Measurements from ENCODE around the gene TAF12.
"Not testable (repeated sequence)": the region's sequence is repeated elsewhere in the genome, so short reads cannot be mapped to it uniquely, and the experiment has no call there.

TAF12 gene, protein sequence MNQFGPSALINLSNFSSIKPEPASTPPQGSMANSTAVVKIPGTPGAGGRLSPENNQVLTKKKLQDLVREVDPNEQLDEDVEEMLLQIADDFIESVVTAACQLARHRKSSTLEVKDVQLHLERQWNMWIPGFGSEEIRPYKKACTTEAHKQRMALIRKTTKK

DNA sequence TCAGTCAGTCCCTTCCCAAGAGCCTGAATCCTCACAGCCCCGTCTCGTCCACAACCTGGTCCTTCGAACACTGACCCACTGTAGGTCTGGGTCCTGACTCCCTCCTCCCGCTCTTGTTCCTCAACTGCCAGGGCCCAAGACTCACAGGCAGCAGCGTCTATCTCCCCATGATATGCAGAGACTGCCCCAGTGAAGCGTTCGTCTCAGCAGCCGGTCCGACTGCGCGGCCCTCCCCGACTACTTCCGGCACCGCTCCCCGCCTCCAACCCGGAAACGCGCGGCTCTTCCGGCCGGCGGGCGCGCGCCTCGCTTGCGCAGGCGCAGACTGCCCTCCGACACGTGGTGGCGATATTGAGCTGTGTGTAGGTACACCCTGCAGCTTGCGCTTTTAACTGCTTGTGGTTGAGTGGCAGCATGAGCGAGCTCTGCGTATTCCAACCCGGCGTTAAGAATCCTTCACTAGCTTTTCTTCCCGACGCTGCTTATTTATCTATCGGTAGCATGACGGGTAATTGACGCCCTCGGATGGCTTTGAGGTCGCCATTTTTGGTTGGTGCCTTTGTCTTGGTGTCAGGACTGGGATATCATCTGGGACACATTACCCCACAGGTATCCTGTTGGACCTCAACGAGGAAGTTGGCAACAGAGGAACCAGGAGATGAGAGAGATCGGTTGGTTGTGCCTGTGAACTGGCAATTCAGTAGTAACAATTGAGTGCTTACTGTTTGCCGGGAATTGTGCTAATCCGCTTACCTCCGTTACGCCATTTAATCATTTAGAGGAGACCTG lies at the start of gene TAF12:
Gene TAF12 (minus strand): TSS at position 221 of the 789 bp plus-strand sequence. CDS start 20,986 bp downstream, outside the sequence.
- peak within 1 kb of the TSS; percentile 86 to 91 for H3K27ac ChIP-seq
- TF ChIP-seq, protein P1, sequence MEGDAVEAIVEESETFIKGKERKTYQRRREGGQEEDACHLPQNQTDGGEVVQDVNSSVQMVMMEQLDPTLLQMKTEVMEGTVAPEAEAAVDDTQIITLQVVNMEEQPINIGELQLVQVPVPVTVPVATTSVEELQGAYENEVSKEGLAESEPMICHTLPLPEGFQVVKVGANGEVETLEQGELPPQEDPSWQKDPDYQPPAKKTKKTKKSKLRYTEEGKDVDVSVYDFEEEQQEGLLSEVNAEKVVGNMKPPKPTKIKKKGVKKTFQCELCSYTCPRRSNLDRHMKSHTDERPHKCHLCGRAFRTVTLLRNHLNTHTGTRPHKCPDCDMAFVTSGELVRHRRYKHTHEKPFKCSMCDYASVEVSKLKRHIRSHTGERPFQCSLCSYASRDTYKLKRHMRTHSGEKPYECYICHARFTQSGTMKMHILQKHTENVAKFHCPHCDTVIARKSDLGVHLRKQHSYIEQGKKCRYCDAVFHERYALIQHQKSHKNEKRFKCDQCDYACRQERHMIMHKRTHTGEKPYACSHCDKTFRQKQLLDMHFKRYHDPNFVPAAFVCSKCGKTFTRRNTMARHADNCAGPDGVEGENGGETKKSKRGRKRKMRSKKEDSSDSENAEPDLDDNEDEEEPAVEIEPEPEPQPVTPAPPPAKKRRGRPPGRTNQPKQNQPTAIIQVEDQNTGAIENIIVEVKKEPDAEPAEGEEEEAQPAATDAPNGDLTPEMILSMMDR (IDR thresholded peaks at IDR 0.05) = no peak
- peak within 1 kb of the TSS; percentile 79 for H3K4me3 ChIP-seq
- peak; percentile 94 for DNase-seq (ENCODE audit: low spot score)

DNA sequence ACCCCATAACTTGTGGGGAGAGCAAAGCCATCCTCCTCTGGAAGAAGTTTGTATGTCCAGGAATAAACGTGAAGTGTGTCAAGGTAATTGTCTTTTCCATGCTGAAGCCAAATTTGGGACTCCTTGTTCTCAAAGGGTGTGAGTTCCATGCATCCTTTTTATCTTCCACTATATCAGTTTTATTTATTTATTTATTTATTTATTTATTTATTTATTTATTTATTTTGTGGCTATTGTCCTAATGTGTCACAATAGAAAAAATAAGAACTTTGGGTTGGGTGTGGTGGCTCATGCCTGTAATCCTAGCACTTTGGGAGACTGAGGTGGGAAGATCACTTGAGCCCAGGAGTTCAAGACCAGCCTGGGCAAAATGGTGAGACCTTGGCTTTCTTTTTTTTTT lies 48.8 kb upstream of the TAF12 start:
- not testable (repeated sequence) for H3K27ac ChIP-seq; DNase-seq (ENCODE audit: low spot score)

DNA sequence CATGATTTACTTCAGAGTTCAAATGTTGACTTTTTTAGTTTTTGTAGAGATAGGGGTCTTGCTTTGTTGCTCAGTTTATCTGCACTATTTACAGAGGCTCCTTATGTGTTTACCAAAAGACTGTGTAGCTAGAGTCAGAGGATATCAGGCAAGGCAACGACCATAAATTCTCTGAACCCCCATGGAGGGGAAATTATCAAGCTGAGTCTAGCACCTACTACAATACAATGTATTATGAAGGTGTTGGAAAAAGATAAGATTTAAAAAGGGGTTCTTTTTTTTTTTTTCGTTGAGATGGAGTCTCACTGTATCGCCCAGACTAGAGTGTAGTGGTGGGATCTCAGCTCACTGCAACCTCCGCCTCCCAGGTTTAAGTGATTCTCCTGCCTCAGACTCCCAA lies 42.1 kb upstream of the TAF12 start:
- TF ChIP-seq, protein P1 (IDR thresholded peaks at IDR 0.05) = no peak
- Histone ChIP-seq H3K4me3 (no peak overlapping the region), H3K27ac (no peak overlapping the region)
- no peak for DNase-seq (ENCODE audit: low spot score)

More for the DNA sequence above, 48.8 kb upstream of the TAF12 start:
- H3K4me3 ChIP-seq = not testable (repeated sequence)

DNA sequence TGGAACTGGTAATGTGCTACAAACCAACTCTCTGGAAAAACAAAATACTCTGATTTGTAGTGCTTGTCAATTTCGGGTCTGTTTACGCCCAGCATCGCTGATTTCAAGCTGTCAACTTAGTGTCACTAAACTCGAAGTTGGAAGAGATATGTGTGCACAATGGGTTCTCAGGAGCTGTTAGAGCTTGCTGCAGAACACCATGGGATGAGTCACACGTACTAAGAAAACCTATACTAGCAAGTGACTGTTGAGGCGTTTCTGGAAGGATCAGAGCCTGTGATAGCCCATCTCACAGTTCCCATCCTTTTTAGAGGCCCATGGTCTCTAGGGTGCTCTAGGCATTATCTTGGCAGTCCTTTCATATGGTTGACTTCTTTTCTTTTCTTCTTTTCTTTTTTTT lies 40.0 kb upstream of the TAF12 start:
- DNase-seq (ENCODE audit: low spot score) = no peak
- TF ChIP-seq, protein P1 (IDR thresholded peaks at IDR 0.05) = no peak

DNA sequence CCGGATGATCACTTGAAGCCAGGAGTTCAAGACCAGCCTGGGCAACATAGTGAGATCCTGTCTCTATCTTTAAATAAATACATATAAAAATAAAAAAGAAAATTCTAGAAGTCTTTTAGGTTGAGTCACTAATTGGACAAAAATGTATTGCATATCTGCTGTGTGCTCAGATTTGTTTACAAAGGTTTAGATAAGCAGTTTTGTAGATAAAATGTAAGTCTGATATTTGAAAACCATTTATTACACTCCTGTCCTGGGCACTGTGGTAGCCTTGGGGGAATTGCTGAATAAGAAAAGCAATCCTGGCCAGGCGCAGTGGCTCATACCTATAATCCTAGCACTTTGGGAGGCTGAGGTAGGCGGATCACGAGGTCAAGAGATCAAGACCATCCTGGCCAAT lies 37.3 kb upstream of the TAF12 start:
- H3K27ac ChIP-seq = no peak overlapping the region
- TF ChIP-seq, protein P1 (IDR thresholded peaks at IDR 0.05) = no peak
- H3K4me3 ChIP-seq = no peak overlapping the region
- DNase-seq (ENCODE audit: low spot score) = no peak

More for the DNA sequence above, 40.0 kb upstream of the TAF12 start:
- H3K4me3 ChIP-seq = no peak overlapping the region
- no peak overlapping the region for H3K27ac ChIP-seq

DNA sequence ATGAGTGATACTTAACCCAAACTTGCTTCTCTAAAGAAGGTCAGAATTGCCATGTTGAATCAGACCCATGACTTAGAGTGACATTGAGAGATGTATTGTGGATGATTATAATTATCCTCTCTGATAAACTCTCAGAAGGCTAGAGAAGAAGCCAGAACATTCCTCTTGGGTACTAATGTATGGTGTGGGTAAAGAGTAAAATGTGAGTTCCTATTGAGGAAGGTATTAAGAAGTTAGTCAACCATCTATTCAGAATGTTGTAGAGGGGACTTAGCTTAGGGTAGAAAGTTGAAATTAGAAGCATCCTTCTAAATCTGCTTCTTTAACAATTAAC lies 33.0 kb upstream of the TAF12 start:
- H3K4me3 ChIP-seq = no peak overlapping the region
- H3K27ac ChIP-seq = no peak overlapping the region
- DNase-seq (ENCODE audit: low spot score) = no peak
- TF ChIP-seq, protein P1 (IDR thresholded peaks at IDR 0.05) = no peak

DNA sequence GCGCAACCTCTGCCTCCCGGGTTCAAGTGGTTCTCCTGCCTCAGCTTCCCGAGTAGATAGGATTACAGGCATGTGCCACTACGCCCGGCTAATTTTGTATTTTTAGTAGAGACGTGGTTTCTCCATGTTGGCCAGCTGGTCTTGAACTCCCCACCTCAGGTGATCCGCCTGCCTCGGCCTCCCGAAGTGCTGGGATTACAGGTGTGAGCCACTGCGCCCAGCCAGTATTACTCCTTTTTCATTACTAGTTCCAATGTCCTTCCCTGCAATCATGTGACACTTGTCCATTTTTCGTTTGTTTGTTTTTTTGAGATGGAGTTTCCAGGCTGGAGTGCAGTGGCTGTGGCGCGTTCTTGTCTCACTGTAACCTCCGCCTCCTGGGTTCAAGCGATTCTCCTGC lies 30.1 kb upstream of the TAF12 start:
- DNase-seq (ENCODE audit: low spot score); H3K27ac ChIP-seq; H3K4me3 ChIP-seq: not testable (repeated sequence)

DNA sequence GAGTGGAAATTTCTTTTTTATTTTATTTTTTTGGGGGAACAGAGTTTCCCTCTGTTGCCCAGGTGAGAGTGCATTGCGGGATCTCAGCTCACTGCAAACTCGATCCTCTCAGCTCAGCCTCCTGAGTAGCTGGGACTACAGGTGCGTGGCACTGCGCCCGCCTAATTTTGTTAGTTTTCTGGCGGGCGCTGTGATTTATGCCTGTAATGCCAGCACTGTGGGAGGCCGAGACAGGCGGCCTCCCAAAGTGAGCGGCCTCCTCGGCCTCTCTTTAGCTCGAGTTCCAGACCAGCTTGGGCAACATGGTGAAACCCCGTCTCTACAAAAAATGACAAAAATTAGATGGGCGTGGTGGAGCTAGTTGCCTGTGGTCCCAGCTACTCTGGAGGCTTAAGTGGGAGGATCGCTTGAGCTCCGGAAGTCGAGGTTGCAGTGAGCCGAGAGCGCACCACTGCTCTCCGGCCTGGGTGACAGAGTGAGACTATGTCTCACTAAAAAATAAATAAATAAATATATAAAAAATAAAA lies 28.4 kb upstream of the TAF12 start:
- TF ChIP-seq, protein P1 (IDR thresholded peaks at IDR 0.05) = no peak
- Histone ChIP-seq H3K4me3 (no peak overlapping the region), H3K27ac (no peak overlapping the region)

More for the DNA sequence above, 28.4 kb upstream of the TAF12 start:
- no peak for DNase-seq (ENCODE audit: low spot score)

All from coronary artery (tissue), 2 donors.